NCI-H2196 (cell line): Measurements from ENCODE around the gene ZNF667.

ENCODE experiments used
- DNase-seq: peaks from one replicate; lab custom pipeline; 2025; ENCODE audit not compliant: unreplicated experiment; lab: John Stamatoyannopoulos, UW

Gene ZNF667

GRCh38 chr19:56476651-56477428 lies at the start of gene ZNF667:
ZNF667 (minus strand) TSS chr19:56477345; CDS start chr19:56462370, 14,975 bp downstream.
- peak; percentile 22 for DNase-seq

DNA sequence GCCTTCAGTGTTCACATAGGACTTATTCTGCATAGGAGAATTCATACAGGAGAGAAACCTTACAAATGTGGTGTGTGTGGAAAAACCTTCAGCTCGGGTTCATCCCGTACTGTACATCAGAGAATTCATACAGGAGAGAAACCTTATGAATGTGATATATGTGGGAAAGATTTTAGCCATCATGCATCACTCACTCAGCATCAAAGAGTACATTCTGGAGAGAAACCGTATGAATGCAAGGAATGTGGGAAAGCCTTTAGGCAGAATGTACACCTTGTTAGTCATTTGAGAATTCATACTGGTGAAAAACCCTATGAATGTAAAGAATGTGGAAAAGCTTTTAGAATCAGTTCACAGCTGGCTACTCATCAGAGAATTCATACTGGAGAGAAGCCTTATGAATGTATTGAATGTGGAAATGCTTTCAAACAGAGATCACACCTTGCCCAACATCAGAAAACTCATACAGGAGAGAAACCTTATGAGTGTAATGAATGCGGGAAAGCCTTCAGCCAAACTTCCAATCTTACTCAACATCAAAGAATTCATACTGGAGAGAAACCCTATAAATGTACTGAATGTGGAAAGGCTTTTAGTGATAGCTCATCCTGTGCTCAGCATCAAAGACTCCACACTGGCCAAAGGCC lies 48.2 kb upstream of the ZNF667 start:
- no peak for DNase-seq

DNA sequence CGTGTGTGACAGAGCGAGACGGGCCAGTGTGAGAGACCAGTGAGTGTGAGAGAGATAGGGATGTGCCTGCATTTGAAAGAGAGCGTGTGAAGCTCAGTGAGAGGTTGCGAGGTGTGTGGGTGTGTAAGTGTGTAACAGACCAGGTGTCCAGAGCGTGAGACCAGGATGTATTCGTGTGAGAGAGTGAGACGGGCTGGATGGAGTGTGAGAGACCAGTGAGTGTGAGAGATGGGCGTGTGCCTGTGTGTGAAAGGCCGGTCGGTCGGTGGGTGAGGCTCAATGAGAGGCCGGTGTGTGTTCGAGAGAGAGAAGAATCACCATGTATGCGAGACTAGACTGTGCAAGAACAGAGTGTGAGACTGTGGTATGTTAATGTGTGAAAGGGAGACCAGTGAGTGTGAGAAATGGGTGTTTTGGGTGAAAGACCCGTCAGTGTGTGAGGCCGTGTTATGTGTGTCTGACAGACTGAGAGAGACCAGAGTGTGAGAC lies 31.2 kb upstream of the ZNF667 start:
- no peak for DNase-seq

- DNase-seq, result peak; percentile 97
Measured at GRCh38 chr19:56507446-56508289, 30.5 kb upstream of the ZNF667 start, which contains the start of gene ZNF471. ZNF471 (plus strand) TSS chr19:56507855; CDS start chr19:56511572, 3,717 bp downstream.

DNA sequence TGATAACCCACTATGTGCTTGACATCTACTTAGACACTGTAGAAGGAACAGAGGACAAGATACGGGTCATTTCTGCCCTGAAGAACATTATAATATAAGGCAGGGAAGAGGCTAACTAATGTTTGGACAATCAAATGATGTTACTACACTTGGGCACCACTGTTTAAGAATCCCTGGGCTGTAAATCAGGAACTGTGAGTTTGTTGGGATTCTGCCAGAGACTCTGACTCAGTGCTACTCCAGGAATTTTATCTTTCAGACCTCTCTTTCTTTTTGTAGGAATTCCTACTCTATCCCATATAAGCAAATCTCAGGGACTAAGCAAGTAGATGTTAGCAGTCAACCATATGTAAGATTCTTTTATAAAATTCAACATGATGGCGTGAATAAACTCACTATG lies 27.4 kb upstream of the ZNF667 start:
- no peak for DNase-seq

GRCh38 chr19:56491399-56491798 lies 14.3 kb upstream of the ZNF667 start:
- DNase-seq, result no peak

DNA sequence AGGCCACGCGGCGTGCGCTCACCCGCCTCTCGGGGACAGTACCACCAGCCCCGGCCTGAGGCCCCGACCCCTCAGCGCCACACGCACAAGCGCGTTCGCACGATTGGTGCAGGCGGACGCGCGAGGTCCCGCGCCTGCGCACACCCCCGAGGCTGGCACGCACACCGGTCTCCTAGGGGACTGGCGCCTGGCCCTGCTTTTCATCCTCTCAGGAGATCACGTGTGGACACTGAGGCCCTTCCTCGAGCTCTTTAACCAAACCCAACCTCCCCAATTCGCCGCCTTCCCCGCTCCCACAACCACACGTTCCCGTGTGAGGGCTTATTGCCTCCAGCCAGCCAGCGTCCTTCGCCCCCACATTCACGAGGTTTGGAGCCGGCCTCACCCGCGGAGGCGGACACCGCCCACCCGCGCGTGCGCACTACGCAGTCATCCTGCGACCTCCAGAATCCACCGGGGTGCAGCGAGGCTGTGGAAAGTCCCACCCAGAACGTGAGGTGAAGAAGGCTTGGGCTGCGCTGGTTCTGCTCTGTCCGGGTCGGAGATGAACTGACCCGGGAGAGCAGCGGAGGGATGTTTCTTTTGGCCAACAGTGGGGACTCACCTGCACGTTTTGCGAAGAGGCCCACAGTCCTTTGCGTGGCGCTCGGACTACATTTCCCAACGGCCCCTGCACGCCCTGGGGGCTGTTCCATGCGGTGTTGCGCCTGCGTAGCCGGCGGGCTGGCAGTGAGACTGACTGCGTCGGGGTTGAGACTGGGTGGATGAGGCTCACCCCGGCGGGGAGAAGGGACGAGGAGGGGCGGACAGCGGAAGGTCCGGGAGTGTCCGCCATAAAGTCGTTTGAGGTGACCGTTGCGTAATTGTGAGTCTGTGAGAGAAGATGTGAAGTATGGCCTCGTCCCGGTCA lies 539 bp upstream of the ZNF667 start:
- peak; percentile 93 for DNase-seq

- no peak for DNase-seq
Measured at GRCh38 chr19:56476093-56476492, 1.1 kb downstream of the ZNF667 start.

- no peak for DNase-seq
Measured at GRCh38 chr19:56474308-56474707, 2.8 kb downstream of the ZNF667 start.

DNA sequence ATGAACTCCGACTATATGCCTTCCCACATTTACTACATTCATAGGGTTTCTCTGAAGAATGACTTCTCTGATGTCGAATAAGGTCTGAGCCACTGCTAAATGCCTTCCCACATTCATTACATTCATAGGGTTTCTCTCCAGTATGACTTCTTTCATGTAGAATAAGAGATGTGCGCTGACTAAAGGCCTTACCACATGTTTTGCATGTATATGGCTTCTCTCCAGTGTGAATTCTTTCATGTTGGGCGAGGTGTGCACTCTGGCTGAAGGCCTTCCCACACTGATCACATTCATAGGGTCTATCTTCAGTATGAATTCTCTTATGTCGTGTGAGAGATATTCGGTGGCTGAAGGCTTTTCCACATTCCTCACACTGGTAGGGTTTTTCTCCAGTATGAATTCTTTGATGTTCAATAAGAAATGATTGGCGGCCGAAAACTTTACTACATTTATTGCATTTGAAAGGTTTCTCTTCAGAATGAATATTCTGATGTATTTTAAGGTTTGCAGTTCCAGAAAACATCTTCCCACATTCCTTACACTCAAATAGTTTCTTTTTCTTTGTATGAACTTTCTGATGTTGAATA lies 35.8 kb downstream of the ZNF667 start:
- no peak for DNase-seq

DNA sequence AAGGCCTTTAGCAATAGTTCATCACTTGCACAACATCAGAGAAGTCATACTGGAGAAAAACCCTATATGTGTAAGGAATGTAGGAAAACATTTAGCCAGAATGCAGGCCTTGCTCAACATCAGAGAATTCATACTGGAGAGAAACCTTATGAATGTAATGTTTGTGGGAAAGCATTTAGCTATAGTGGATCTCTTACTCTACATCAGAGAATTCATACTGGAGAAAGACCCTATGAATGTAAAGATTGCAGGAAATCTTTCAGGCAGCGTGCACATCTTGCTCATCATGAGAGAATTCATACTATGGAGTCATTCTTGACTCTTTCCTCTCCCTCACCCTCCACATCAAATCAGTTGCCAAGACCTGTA lies 53.2 kb downstream of the ZNF667 start:
- DNase-seq, result no peak

GRCh38 chr19:56423276-56423984 lies 53.7 kb downstream of the ZNF667 start:
- DNase-seq, result no peak

GRCh38 chr19:56405062-56405461 lies 72.1 kb downstream of the ZNF667 start:
- no peak for DNase-seq

GRCh38 chr19:56404705-56405056 lies 72.5 kb downstream of the ZNF667 start:
- DNase-seq, result no peak

- peak; percentile 94 for DNase-seq
Measured at GRCh38 chr19:56403764-56404704, 73.1 kb downstream of the ZNF667 start, which contains the start of gene ZNF583. ZNF583 (plus strand) TSS chr19:56404332; CDS start chr19:56407115, 2,783 bp downstream.

DNA sequence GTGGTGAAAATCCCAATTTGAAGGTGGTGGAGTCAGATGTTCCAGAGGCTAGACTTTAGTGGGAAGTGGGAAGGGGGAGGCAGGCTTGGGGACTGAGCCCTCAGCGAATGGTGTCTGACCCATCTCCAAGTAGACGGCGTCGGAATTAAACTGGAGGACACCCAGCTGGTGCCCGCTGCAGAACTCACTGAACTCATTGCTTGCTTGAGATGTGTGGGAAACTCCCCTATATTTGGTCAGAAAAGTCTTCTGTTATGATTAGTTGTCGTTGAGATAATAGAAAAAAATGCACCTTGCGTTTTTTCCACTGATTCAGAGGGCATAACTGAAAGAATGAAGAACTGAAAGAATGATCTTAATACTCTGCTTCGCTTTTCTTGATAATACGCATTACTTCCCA lies 73.9 kb downstream of the ZNF667 start:
- no peak for DNase-seq

GRCh38 chr19:56400485-56400884 lies 76.7 kb downstream of the ZNF667 start:
- DNase-seq, result no peak

GRCh38 chr19:56398809-56399208 lies 78.3 kb downstream of the ZNF667 start:
- no peak for DNase-seq
